Activated CD4-positive, alpha-beta T cell treated with anti-CD3 and anti-CD28 coated beads, Interleukin-2, amount 50 U/mL, for 1 hour (primary cell): ENCODE measurements around the gene TAPBPL.

ENCODE experiments used
- DNase-seq: peaks from one replicate; pipeline ENCODE4 v3.0.0-alpha.2; 2020

The TAPBPL gene

DNA sequence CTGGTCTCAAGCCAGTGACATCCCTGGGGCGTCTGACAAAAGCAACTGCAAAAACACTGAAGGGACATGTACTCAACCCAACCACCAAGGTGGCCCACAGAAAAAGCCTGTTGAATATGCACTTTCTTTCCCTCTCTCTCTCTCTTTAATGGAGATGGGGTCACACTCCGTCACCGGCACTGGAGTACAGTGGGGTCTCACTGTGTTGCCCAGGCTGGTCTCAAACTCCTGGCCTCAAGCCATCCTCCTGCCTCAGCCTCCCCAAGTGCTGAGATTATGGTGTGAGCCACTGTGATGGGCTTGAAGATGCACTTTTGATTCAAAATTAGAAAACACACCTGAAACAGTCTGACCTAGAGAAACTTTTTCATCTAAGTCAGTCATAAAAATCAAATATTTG lies 14.3 kb upstream of the TAPBPL start:
- DNase-seq: no peak

DNA sequence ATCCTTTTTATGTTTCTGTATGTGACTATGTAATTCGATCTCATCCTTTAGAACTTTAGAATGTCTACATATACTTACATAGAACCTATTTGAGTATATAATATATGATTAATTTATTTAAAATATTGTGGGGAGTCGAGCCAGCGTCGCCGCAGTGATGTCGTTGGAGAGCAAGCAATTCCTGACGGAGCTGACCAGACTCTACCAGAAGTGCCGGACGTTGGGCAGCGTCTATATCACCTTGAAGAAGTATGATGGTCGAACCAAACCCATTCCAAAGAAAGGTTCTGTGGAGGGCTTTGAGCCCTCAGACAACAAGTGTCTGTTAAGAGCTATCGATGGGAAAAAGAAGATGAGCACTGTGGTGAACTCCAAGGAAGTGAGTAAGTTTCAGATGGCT lies 13.5 kb upstream of the TAPBPL start:
- DNase-seq: no peak

DNA sequence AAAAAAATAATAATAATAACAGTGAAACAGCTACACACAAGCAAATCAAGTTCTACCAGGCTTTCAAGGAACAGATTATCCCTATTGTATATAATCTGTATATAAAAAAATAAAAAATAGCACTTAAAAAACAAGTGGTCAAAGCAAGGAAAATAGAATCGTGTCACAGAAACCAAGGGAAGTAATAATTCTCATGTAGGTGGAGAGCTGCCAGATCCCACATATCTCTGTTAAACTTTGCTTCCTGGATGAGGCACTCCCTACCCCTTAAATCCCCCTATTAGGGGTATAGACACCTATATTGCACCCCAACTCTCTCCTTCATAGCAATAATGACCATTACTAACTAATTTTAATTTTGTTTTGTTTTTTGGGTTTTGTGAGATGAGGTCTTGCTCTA lies 11.5 kb upstream of the TAPBPL start:
- DNase-seq: no peak

DNA sequence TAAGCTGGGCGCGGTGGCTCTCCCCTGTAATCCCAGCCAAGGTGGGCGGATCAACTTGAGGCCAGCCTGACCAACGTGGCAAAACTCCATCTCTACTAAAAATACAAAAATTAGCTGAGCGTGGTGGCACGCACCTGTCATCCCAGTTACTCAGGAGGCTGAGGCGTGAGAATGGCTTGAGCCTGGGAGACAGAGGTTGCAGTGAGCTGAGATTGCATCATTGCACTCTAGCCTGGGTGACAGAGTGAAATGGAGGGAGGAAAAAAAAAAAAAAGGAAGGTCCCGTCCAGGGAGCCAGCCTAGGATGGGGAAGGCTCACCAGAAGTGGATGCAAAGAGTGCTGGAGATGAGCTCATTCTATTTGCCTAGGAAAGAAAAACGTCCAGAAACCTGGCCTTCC lies 9.0 kb upstream of the TAPBPL start:
- DNase-seq: no peak

DNA sequence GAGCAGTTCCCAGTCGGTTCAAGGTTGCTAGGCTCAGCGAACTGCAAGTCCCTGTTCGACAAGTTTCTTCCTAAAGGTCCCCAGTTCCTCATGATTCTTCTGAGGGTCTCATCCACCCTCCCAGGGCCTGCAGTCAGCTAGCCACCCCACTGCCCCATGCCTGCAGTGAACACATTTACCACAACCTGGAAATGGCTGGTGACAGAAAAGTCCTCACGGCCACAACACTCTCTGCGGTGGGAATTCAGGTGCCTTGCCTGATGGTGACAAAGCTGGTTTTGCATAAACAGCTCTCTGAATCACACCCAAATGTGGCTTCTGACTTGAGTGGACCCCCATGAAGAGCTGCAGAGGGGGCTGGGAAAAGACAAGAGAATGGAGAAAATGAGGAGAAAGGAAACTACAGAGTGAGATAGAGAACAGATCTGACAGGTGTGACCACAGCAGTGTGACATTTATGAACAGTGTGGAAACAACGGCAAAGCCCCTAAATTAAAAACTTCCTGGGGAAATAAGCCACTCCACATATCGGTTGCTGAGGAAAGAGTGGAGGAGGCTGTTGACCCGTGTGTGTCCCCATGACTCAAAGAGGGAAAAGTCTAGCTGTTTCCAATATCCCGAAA lies 8.4 kb upstream of the TAPBPL start:
- DNase-seq: no peak

DNA sequence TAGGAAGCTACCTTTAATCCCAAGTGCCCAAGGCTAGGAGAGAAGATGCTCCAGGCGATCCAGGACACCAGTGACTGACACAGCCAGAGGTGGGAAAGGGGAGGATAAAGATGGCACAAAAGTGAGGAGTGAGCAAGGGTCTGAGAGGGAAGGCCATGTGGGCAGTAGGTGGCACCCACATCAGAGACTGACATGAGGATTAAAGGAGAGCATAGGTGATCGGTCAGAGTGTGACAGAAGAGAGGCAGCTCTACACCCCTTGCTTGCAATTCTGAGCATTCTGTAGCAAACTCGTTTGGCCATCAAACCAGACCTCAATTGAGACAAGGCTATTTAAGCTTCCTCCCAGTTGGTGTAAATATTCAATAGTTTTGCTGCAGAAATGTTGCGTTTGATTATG lies 7.8 kb upstream of the TAPBPL start:
- DNase-seq: no peak

DNA sequence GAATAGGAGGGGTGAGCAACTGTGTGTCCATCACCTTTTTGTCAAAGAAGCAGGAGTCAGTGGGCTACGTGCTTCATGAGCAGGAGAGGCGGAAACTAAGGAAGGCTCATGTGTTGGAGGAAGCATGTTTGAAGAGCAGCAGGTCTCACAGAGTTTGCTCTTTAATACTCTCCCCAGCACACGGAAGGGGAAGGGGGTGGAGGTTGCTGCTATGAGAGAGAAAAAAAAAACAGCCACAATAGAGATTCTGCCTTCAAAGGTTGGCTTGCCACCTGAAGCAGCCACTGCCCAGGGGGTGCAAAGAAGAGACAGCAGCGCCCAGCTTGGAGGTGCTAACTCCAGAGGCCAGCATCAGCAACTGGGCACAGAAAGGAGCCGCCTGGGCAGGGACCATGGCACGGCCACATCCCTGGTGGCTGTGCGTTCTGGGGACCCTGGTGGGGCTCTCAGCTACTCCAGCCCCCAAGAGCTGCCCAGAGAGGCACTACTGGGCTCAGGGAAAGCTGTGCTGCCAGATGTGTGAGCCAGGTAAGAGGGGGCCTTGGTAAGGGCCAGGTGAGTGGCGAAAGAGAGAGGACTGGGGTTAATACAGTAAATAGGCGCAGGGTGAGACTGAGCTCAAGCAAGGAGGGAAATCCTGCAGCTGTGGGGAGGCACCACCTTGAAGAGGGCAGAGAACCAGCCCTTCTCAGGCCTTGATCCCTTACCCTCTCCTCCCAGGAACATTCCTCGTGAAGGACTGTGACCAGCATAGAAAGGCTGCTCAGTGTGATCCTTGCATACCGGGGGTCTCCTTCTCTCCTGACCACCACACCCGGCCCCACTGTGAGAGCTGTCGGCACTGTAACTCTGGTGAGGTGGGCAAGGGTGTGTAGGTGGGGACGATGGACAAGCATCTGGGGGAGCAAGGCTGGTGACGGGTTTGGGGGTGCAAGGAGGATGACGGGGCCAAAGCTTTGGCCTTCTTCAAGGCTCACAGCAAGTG lies 6.8 kb upstream of the TAPBPL start, which contains the start of gene CD27:
CD27 (plus strand) TSS at position 252 of the 985 bp plus-strand sequence; CDS start at position 393, 141 bp downstream.
- peak; percentile 31 for DNase-seq

DNA sequence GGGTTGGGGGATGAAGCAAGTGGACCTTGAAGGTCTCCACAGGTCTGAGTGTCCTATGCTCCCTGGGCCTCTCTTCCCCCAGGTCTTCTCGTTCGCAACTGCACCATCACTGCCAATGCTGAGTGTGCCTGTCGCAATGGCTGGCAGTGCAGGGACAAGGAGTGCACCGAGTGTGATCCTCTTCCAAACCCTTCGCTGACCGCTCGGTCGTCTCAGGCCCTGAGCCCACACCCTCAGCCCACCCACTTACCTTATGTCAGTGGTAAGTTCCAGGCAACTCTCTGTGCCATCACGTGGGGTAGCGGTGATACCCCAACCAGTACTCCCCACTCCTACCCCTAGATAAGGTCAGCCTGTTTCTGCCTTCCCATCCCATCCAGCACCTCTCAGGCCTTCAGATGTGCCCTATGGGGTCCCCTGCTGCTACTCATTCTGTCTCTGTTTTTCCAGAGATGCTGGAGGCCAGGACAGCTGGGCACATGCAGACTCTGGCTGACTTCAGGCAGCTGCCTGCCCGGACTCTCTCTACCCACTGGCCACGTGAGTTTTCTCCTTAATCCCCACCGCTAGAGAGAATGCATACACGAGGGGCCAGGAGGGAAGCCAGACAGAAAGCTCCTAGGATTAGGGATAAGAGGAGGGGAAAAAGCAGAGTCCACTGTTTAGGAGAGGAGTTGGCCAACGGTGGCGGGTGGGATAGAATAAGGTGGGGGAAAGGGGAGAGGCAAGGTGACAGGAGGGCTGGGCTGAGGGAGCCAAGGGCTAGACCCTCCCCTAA lies 1.6 kb upstream of the TAPBPL start:
- DNase-seq: no peak

DNA sequence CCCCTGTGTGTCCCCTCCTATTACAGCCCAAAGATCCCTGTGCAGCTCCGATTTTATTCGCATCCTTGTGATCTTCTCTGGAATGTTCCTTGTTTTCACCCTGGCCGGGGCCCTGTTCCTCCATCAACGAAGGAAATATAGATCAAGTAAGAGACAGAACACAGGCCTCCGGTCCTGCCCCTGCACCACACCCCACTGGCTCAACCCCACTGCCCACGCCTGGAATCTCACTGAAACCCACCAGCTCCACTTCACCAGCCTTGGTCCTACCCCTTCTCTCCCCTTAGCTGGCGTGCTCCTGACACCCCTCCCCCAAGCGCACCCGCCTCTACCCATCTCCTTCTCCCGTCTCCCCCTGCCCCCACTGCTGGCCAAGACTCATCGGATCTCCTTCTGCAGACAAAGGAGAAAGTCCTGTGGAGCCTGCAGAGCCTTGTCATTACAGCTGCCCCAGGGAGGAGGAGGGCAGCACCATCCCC lies 934 bp upstream of the TAPBPL start:
- no peak for DNase-seq

DNA sequence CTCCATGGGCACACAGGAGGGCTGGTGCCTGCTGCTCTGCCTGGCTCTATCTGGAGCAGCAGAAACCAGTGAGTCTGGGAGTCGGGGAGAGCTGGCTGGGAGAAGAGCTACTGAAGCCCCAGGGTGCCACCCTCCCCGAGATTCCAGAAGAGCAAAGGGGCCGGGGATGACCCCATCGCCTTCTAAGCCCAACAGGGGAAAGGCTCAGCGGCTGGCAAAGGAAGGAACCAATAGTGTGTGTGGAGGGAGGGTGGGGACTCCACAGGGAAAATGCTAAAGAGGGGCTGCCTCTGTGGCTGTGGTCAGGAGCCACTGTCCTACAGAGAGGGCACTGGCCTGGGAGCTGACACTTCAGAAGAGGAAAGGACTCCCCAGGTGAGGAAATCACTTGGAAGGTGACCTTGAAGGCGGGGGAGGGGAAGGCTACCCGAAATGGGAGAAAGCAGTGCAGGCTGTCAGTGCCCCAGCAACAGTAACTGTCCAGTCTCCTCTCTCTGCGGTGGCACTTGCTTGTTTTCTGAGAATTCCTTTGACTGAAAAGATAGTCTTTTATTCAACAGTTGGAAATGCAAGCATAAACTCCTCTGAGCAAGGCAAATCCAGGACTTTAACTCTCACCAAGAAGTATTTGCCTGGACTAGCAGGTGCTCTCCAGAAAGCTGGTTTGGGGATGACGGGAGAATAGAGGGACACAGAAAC lies 552 bp downstream of the TAPBPL start:
- DNase-seq: no peak

DNA sequence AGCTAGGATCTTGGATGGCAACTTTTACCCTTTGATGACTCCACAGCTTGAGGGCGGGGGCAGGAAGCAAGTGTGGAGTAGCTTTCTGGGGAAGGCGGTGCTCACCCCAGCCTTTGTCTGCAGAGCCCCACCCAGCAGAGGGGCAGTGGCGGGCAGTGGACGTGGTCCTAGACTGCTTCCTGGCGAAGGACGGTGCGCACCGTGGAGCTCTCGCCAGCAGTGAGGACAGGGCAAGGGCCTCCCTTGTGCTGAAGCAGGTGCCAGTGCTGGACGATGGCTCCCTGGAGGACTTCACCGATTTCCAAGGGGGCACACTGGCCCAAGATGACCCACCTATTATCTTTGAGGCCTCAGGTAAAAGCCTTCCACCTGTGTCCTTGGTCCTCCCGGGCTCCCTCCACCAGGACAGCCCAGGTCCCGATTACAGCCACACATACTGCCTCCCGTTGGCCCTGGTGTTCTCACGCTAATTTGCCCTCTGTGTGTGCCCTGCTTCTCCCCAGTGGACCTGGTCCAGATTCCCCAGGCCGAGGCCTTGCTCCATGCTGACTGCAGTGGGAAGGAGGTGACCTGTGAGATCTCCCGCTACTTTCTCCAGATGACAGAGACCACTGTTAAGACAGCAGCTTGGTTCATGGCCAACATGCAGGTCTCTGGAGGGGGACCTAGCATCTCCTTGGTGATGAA lies 1.2 kb downstream of the TAPBPL start:
- no peak for DNase-seq

DNA sequence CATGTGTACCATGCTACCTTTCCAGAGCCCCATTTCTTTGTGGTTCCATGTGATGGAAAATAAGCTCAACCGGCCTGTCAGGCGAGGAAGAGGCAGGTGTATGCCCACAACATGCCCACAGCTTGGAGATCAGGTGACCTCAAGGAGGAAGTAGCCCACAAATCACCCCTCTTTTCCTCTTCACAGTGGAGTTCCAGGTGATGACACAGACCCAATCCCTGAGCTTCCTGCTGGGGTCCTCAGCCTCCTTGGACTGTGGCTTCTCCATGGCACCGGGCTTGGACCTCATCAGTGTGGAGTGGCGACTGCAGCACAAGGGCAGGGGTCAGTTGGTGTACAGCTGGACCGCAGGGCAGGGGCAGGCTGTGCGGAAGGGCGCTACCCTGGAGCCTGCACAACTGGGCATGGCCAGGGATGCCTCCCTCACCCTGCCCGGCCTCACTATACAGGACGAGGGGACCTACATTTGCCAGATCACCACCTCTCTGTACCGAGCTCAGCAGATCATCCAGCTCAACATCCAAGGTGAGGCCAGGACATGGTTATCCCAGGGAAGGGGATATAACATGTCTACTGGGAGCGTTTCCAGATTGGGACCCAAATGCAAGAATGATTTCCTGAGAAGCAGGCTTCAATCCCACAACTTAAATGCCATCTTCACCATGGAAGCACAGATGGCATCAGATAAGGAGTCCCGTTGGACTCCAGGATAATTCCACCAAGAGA lies 5.5 kb downstream of the TAPBPL start:
- no peak for DNase-seq

DNA sequence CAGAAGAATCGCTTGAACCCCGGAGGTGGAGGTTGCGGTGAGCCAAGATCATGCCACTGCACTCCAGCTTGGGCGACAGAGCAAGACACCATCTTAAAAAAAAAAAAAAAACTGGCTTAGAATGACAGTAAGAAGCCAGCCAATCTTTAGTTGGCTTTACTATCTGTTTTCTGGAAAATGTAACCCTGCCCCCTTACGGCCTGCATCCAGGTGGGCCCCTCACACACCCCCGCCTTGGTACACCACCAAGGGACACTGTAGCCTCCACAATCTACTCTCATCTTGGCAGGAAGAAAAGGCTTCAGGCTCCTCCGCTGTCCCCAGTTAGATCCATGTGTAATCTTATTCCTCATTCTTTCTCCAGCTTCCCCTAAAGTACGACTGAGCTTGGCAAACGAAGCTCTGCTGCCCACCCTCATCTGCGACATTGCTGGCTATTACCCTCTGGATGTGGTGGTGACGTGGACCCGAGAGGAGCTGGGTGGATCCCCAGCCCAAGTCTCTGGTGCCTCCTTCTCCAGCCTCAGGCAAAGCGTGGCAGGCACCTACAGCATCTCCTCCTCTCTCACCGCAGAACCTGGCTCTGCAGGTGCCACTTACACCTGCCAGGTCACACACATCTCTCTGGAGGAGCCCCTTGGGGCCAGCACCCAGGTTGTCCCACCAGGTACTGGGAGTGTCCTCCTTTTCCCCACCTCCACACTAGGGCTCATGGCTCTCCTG lies 6.6 kb downstream of the TAPBPL start:
- DNase-seq: no peak

DNA sequence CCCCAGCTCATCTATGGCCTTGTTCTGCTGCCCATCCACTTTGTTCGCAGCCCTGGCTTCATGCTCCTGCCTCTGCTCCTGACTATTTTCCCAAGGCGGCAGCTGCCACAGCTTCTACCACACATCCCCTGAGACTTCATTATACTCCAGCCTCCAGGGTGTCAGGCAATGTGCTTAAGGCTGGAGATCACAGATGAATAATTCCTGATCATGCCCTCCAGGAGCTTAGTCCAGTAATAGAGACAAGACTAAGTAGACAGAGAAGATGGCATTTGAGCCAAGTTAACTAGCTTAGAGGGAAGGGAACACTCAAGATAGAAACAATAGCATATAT lies 7.1 kb downstream of the TAPBPL start:
- no peak for DNase-seq

DNA sequence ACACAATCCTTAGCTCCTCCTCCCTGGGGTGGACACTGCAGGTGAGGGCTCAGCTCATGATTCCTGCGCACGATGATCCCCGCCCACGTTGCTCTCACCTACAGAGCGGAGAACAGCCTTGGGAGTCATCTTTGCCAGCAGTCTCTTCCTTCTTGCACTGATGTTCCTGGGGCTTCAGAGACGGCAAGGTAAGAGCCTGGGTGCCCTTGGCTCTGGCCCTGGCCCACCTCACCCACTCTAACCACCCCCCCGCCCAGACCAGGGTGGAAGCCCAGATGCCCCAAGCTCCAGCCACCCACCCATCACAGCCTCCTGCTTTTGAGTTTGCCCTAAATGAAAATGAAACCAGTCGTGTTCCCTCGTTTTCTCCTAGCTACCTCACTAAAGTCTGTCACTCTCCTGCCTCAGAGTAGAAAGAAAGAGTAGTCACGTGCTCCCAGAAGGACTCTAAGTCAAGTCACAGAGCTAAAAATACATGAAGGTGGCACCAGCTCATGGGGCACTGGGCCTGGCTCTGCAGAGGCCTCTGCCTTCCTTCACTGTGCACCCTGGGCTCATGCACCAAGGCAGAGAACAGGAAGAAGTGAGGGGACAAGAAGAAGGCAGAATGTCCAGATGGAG lies 9.0 kb downstream of the TAPBPL start:
- no peak for DNase-seq

DNA sequence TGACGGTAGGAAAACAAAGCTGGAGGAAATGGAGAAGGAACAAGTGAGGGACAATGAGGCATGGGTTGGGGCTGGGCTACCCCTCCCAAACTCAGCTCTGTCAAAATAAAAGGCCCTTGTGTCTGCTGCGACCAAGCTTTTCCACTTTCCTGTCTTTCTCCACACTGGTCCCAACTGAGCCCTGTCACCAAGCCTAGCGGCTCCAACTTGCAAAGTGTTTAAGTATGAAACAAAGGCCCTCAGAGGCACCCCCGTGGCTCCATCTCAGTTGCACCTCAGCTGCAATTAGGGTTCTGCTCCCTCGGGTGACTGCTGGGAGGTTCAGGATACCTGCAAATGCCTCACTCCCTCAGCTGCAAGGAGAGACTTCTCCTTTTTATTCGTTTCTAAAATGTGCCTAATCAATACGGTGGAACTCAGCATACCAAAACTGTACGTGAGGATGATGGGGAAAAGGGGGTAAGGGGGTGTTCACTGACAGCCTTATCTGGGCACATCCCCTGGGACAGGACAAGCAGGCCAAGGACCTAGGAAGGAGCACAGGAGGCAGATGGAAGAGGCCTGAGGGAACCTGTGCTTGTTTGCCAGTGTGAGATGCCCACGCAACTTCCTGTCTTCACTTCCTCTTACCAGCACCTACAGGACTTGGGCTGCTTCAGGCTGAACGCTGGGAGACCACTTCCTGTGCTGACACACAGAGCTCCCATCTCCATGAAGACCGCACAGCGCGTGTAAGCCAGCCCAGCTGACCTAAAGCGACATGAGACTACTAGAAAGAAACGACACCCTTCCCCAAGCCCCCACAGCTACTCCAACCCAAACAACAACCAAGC lies 9.8 kb downstream of the TAPBPL start:
- DNase-seq: peak; percentile 70

DNA sequence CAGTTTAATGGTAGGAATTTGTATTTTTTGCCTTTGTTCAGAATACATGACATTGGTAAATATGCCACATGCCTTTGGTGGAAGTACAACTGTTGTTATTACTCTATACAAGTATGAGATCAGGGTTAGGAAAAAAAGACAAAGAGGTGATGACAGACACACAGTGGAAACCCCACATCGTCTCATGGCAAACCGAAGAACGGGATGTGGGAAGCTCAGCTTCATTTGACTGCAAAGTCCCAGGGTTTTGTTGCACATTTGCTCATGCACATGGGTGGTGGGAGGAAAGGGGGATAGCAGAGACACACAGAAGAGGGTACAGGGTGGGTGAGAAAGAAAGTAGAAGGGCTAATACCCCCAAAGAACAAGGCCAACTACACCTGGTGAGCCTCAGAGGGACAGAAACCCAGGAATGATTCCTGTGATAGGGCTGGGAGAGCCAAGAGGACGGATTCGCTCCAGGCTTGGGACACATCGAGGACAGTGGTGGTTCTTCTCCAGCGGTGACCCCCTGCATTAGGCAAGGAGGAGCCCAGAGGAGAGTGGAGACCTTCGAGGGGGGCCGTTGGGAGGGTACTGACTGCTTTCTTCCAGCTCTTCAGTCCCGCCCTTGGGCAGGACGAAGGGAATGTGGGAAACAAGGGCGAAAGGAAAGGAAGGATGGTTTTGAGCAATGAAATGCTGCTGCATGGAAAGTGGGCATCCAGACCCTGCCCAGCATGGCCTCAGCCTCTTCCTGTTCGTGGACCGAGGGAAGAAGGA lies 10.6 kb downstream of the TAPBPL start:
- peak; percentile 37 for DNase-seq

DNA sequence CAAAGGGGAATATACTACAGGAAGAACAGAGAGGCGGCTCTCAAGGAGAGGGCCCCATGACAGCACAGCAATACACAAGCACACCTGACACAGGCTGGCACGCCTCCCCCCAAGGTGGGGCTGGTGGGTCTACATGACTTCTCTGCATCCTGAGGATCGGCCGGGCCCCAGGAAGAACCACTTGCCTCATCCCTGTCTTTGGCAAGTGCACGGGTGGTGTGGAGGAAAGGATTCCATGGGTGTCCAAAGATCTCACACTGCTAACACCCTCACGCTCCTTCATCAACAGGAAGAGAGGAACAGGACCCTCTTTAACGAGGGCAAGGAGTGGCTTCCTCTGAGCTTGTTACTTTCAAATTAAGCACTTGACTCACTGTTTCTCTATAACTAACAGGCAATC lies 11.4 kb downstream of the TAPBPL start:
- DNase-seq: peak; percentile 35

DNA sequence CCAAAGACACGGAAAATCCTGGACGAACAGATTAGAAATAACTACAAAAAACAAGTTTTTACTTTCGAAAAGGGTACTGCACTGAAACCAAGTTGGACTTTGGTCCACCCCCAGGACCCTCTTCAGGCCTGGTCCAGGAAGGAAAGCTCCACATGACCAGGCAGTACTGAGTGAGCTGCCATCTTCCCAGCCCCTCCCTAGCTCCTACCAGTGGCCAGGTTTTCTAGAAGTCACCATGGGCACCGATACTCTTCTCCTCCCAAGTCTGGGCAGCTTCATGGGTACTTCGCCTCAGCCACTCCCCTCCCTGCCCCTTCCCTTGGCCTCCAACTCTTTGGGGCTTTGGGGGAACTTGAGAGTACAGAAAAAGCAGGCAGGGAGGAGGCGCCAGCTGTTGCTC lies 12.0 kb downstream of the TAPBPL start:
- DNase-seq: no peak
